Tibial nerve (tissue), 4 donors: ENCODE results near the gene SPSB3.

ENCODE experiments used
- CTCF ChIP-seq, 5 experiments: fragments of 200-600 bp in 3 of 5; fragments of 450-650 bp in 2 of 5; sonication (generic) in 3 of 5; IDR thresholded peaks; one replicate each; pipeline ENCODE4 v1.5.1; 2016 to 2019; ENCODE audit warnings: antibody characterized with exemption in 5 of 5, mild to moderate bottlenecking in 3 of 5, moderate library complexity in 2 of 5
- EP300 ChIP-seq, 2 donors: sonication (generic); formaldehyde crosslinking; IDR thresholded peaks; one replicate each; pipeline ENCODE4 v1.6.1; 2017; ENCODE audit warnings: antibody characterized with exemption in 2 of 2, mild to moderate bottlenecking in 1 of 2

DNA sequence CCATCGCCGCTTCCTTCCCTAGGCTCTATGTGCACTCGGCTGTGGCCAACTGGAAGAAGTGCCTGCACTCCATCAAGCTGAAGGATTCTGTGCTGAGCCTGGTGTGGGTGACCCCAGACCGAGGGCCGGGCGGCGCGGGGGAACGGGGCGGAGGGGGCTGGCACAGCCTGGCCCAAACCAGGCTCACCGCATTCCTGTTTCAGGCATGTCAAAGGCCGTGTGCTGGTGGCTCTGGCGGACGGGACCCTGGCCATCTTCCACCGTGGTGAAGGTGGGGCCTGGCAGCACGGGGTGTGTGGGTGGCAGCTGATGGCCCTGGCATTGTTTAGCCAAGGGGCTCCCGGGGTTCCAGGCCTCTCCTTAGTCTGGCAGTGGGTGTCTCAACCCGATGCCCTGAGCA is 15.7 kb downstream of the SPSB3 start:
- TF ChIP-seq CTCF (IDR thresholded peaks at IDR 0.05) (no peak), EP300 (IDR thresholded peaks at IDR 0.05) (no peak)
